HepG2 (cell line): Measurements from ENCODE around the gene PCDHGC5. TPM values are rescaled to one million over a fixed set of nuclear protein-coding genes. Genes with fewer than 3 reads are reported as not detected.

Source experiments
- ATAC-seq: fragments of 200-7000 bp; cut with Tn5 transposase; 3 replicates; pipeline ENCODE4 v1.9.1; 2020; ENCODE audit warnings: mild to moderate bottlenecking, moderate library complexity
- BruUV-seq: library from RNA; stranded (reverse); fragments of 400-500 nt; replicated peaks from 2 replicates; lab custom pipeline; 2021; lab: Mats Ljungman, UMichigan
- CTCF ChIA-PET: fragments of 300-600 bp; formaldehyde crosslinking; extraction: SDS; loops from one replicate; lab custom pipeline; 2021; ENCODE audit warnings: low total read pairs, inconsistent platforms, low intra/inter-chr PET ratio; lab: Yijun Ruan, JAX
- POLR2A ChIA-PET: fragments of 350-600 bp; sonication (Branson Sonifier 250); formaldehyde crosslinking; loops from one replicate; lab custom pipeline; 2020; ENCODE audit warnings: antibody characterized with exemption, inconsistent platforms; lab: Yijun Ruan, JAX
- DNase-seq: peaks from one replicate; pipeline ENCODE4 v3.0.0-alpha.2; 2015; ENCODE audit warnings: low spot score
- FAIRE-seq: peaks from 3 replicates; lab custom pipeline; 2011; peaks lifted over from hg19 to GRCh38; lab: Jason Lieb, UNC
- H2AFZ ChIP-seq: one replicate; pipeline ENCODE4 v1.6.1; 2011; ENCODE audit warnings: low read length, inconsistent platforms
- H3K27ac ChIP-seq: fragments of 300-600 bp; 3 replicates; pipeline ENCODE4 v1.8.0; 2011; ENCODE audit warnings: mixed run types, mild to moderate bottlenecking, mixed read lengths, low read length, inconsistent platforms; ENCODE audit not compliant: insufficient read depth; ENCODE audit errors: extremely low read length
- H3K27me3 ChIP-seq, 2 experiments: fragments of 200-600 bp in 1 of 2; 2 replicates in 1 of 2; 3 replicates in 1 of 2; pipeline versions ENCODE4 v1.6.0 to v1.8.0; 2011; ENCODE audit warnings: low read length in 2 of 2, mild to moderate bottlenecking in 2 of 2, moderate library complexity in 2 of 2, inconsistent platforms in 1 of 2; ENCODE audit not compliant: insufficient read depth in 2 of 2, control insufficient read depth in 1 of 2
- H3K36me3 ChIP-seq, 2 experiments: fragments of 200-600 bp in 1 of 2; replicated peaks in 1 of 2; 2 replicates in 1 of 2; 3 replicates in 1 of 2; pipeline versions ENCODE4 v1.5.1 to v1.8.0; 2011; ENCODE audit warnings: low read length in 2 of 2, inconsistent platforms in 1 of 2; ENCODE audit not compliant: insufficient read depth in 2 of 2, control insufficient read depth in 1 of 2
- H3K4me1 ChIP-seq: 2 replicates; pipeline ENCODE4 v1.5.1; 2012; ENCODE audit warnings: low read length, inconsistent platforms; ENCODE audit not compliant: insufficient read depth
- H3K4me2 ChIP-seq: 2 replicates; pipeline ENCODE4 v1.6.0; 2011; ENCODE audit warnings: low read depth, low read length, inconsistent platforms
- H3K4me3 ChIP-seq, 3 experiments: fragments of 200-600 bp in 1 of 3; sonication (generic), shearing (Covaris generic) in 1 of 3; replicated peaks in 1 of 3; 2 replicates each; pipeline ENCODE4 v1.5.1; 2011 to 2016; ENCODE audit warnings: low read length in 3 of 3, inconsistent platforms in 2 of 3, low read depth in 2 of 3, mild to moderate bottlenecking in 2 of 3, control low read depth in 1 of 3, mixed read lengths in 1 of 3; ENCODE audit not compliant: insufficient read depth in 1 of 3
- H3K79me2 ChIP-seq: one replicate; pipeline ENCODE4 v1.6.1; 2011; ENCODE audit warnings: low read length, inconsistent platforms; ENCODE audit not compliant: insufficient read depth
- H3K9ac ChIP-seq: 2 replicates; pipeline ENCODE4 v1.6.0; 2011; ENCODE audit warnings: mild to moderate bottlenecking, low read depth, low read length, inconsistent platforms; ENCODE audit not compliant: insufficient read depth
- H3K9me3 ChIP-seq: 2 replicates; pipeline ENCODE4 v1.5.1; 2012; ENCODE audit warnings: mild to moderate bottlenecking, low read length
- H4K20me1 ChIP-seq: 2 replicates; pipeline ENCODE4 v1.6.0; 2011; ENCODE audit warnings: inconsistent platforms, mild to moderate bottlenecking, low read length, moderate library complexity; ENCODE audit not compliant: insufficient read depth
- CSRNP2 ChIP-seq: sonication (generic); formaldehyde crosslinking; conservative IDR thresholded peaks from 2 replicates; pipeline ENCODE4 v1.8.0; 2022; ENCODE audit warnings: low read depth, missing genetic modification reagents
- HOXA3 ChIP-seq: sonication (generic); formaldehyde crosslinking; IDR thresholded peaks from 2 replicates; pipeline ENCODE4 v1.5.0; 2020; ENCODE audit warnings: missing genetic modification reagents
- KLF15 ChIP-seq: sonication (generic); formaldehyde crosslinking; IDR thresholded peaks from 2 replicates; pipeline ENCODE4 v1.8.1; 2023; ENCODE audit warnings: borderline replicate concordance, mild to moderate bottlenecking, inconsistent platforms, missing genetic modification reagents, mixed read lengths
- ZHX2 ChIP-seq, 2 experiments: sonication (generic) in 1 of 2; formaldehyde crosslinking in 1 of 2; IDR thresholded peaks; 2 replicates each; pipeline versions ENCODE4 v1.6.1 to v1.9.0; 2014 to 2022; ENCODE audit warnings: antibody characterized with exemption in 1 of 2, borderline replicate concordance in 1 of 2, inconsistent platforms in 1 of 2, low read depth in 1 of 2, missing genetic modification reagents in 1 of 2
- WGBS: methylation state at CpG from one replicate; pipeline ENCODE4 v1.1.6; 2017; ENCODE audit warnings: low lambda C conversion rate; 5-methylcytosine and 5-hydroxymethylcytosine counted together
- in situ Hi-C: cut with HindIII; loops from 2 replicates; pipeline ENCODE4 v1.10.0; 2017; ENCODE audit warnings: low pct_unique_long_range_greater_than_20kb; ENCODE audit not compliant: extremely low pct_ligation_motif_present
- intact Hi-C: fragments of 100-400 bp; cut with micrococcal nuclease; formaldehyde crosslinking; loops from one replicate; pipeline ENCODE4 v1.10.0; 2022; ENCODE audit not compliant: unreplicated experiment
- polyA plus RNA-seq, 8 experiments: library from polyadenylated mRNA; depleted of rRNA in 3 of 8; stranded (reverse) in 7 of 8; unstranded in 1 of 8; fragments of >200 nt; fragmentation: Illumina TruSeq in 4 of 8; extraction: Trizol in 4 of 8; gene quantifications; 2 replicates each; pipeline versions ENCODE4 v1.2.1 to v1.2.3, GENCODE V29; 2011 to 2016; ENCODE audit warnings: low read depth in 4 of 8, missing spikeins in 1 of 8, mixed read lengths in 1 of 8; ENCODE audit not compliant: insufficient read depth in 1 of 8
- total RNA-seq, 5 experiments: library from RNA; depleted of rRNA; stranded (reverse); fragments of >200 nt; fragmentation: Illumina TruSeq; extraction: Trizol; gene quantifications; 2 replicates each; pipeline ENCODE4 v1.2.3, GENCODE V29; 2016; ENCODE audit warnings: low read depth in 1 of 5
- TF ChIP-seq, protein P1 (sequence below): sonication (generic); formaldehyde crosslinking; IDR thresholded peaks from 2 replicates; pipeline ENCODE4 v1.4.0; 2020; ENCODE audit warnings: missing genetic modification reagents

Gene PCDHGC5
- total and polyA plus RNA-seq, 2 of the 13 experiments (the other 11 are each of a cell fraction or from before 2014, with no cell fraction given) = 0.03 TPM; not detected in 1

GRCh38 chr5:141508440-141508797, 19.5 kb downstream of the PCDHGC5 start (continued):
- TF ChIP-seq CSRNP2 (CRISPR knock-in tag) (no peak), KLF15 (CRISPR knock-in tag) (no peak)

DNA sequence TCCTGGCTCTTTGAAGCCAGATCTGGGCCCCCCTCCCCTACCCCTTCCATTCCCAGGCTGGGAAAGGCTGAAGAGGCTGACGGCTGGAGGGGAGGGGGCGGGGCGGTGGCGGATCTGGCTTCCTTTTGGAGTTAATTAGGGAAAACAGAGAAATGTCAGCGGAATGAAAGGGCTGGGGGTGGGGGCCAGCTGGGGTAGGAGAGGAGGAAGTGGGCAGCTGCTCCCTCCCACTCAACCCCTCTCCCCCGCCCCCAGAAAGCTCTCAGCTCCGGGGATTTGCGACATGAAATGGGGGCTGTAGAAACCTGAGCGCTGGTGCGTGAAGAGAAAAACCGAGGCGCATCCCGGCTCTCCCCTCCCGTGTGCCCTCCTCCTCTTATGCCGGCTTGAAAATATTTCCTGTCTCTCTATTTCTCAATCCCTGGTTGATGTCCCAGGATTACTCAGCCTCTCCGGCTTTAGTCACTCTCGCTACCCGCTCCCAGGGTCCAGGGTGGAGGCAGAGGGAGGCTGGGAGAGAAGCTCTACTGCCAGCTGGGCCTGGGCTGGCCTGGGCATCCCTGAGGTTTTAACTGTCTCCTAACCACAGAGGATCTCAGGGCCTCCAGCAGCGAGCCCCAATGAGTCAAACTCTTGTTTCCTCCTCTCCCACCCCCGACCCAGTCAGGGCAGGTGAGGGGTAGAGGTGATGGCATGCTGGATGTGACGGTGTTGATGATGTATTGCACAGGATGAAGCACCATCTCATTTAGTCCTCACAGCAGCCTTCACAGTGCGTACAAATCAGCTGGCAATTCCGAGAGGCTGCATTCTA, 20.1 kb downstream of the PCDHGC5 start:
- Histone ChIP-seq H4K20me1 (no peaks in the 10 kb centered on the region), H3K9me3 (no peaks in the 10 kb centered on the region), H3K4me1 (peaks cover 6% of the 10 kb centered on the region; the same call in 1 of the 2 replicates), H3K9ac (no peak overlapping the region), H3K27me3 (no peaks in the 10 kb centered on the region; a peak in 1 of 5 replicates), H3K79me2 (no peaks in the 10 kb centered on the region), H3K27ac (no peak overlapping the region), H3K4me3 (peak overlapping the region in 1 of 3 experiments; percentile 25; a peak in 2 of 6 replicates), H2AFZ (no peak overlapping the region), H3K4me2 (peak overlapping the region; percentile 39; the same call in 1 of the 2 replicates), H3K36me3 (0 out of 5 replicates have a peak, but pooled peaks cover 2 to 4% of the 10 kb centered on the region in 2 experiments)
- CTCF ChIA-PET = no interaction called here
- peak; percentile 5 for DNase-seq
- peak; percentile 22; the same call in 2 of the 3 replicates for ATAC-seq
- BruUV-seq = no TSS peak
- WGBS = 35% methylated on average over 21 of the region's 23 CpGs
- intact Hi-C loops = no loop called here
- FAIRE-seq = no peak
- TF ChIP-seq HOXA3 (no peak), ZHX2 (IDR thresholded peaks at IDR 0.05; ENCODE audit: low read depth) (no peak), ZHX2 (CRISPR knock-in tag; IDR thresholded peaks at IDR 0.05; ENCODE audit: borderline replicate concordance) (no peak)
- TF ChIP-seq, protein P1, sequence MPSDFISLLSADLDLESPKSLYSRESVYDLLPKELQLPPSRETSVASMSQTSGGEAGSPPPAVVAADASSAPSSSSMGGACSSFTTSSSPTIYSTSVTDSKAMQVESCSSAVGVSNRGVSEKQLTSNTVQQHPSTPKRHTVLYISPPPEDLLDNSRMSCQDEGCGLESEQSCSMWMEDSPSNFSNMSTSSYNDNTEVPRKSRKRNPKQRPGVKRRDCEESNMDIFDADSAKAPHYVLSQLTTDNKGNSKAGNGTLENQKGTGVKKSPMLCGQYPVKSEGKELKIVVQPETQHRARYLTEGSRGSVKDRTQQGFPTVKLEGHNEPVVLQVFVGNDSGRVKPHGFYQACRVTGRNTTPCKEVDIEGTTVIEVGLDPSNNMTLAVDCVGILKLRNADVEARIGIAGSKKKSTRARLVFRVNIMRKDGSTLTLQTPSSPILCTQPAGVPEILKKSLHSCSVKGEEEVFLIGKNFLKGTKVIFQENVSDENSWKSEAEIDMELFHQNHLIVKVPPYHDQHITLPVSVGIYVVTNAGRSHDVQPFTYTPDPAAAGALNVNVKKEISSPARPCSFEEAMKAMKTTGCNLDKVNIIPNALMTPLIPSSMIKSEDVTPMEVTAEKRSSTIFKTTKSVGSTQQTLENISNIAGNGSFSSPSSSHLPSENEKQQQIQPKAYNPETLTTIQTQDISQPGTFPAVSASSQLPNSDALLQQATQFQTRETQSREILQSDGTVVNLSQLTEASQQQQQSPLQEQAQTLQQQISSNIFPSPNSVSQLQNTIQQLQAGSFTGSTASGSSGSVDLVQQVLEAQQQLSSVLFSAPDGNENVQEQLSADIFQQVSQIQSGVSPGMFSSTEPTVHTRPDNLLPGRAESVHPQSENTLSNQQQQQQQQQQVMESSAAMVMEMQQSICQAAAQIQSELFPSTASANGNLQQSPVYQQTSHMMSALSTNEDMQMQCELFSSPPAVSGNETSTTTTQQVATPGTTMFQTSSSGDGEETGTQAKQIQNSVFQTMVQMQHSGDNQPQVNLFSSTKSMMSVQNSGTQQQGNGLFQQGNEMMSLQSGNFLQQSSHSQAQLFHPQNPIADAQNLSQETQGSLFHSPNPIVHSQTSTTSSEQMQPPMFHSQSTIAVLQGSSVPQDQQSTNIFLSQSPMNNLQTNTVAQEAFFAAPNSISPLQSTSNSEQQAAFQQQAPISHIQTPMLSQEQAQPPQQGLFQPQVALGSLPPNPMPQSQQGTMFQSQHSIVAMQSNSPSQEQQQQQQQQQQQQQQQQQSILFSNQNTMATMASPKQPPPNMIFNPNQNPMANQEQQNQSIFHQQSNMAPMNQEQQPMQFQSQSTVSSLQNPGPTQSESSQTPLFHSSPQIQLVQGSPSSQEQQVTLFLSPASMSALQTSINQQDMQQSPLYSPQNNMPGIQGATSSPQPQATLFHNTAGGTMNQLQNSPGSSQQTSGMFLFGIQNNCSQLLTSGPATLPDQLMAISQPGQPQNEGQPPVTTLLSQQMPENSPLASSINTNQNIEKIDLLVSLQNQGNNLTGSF = no peak
- in situ Hi-C loops = no loop called here
- POLR2A ChIA-PET = no interaction called here
